Breast epithelium (tissue), 4 donors: ENCODE results near the gene CDK5R2. TPM values are rescaled to one million over a fixed set of nuclear protein-coding genes. Genes with fewer than 3 reads are reported as not detected.

Experiments
- DNase-seq, 2 donors: peaks; one replicate each; pipeline ENCODE4 v3.0.0-alpha.2; 2019; ENCODE audit warnings: low spot score in 2 of 2
- H3K27ac ChIP-seq, 2 donors: fragments of 200-600 bp; sonication (generic) in 1 of 2; one replicate each; pipeline ENCODE4 v1.5.1; 2016 to 2019; ENCODE audit warnings: mild to moderate bottlenecking in 1 of 2
- H3K27me3 ChIP-seq, 2 donors: fragments of 200-600 bp; sonication (generic) in 1 of 2; one replicate each; pipeline versions ENCODE4 v1.5.1 to v1.6.0; 2017 to 2019; ENCODE audit warnings: control low read depth in 1 of 2, mild to moderate bottlenecking in 1 of 2
- H3K36me3 ChIP-seq: fragments of 200-600 bp; one replicate; pipeline ENCODE4 v1.5.1; 2019
- H3K4me1 ChIP-seq, 2 donors: fragments of 200-600 bp; sonication (generic); one replicate each; pipeline ENCODE4 v1.5.1; 2016 to 2019; ENCODE audit warnings: control low read depth in 1 of 2
- H3K4me3 ChIP-seq, 3 donors: fragments of 200-600 bp; sonication (generic); 1 replicate in 2 of 3; 2 replicates in 1 of 3; pipeline ENCODE4 v1.5.1; 2016 to 2019; ENCODE audit warnings: mild to moderate bottlenecking in 3 of 3, moderate library complexity in 2 of 3
- H3K9me3 ChIP-seq, 2 donors: fragments of 200-600 bp; sonication (generic) in 1 of 2; one replicate each; pipeline ENCODE4 v1.5.1; 2016 to 2019; ENCODE audit warnings: control low read depth in 1 of 2
- CTCF ChIP-seq, 3 donors: fragments of 450-650 bp; IDR thresholded peaks; one replicate each; pipeline ENCODE4 v1.5.1; 2016 to 2017; ENCODE audit warnings: antibody characterized with exemption in 3 of 3, mild to moderate bottlenecking in 3 of 3, moderate library complexity in 3 of 3
- POLR2A ChIP-seq: fragments of 450-650 bp; IDR thresholded peaks from one replicate; pipeline ENCODE4 v1.6.1; 2016; ENCODE audit warnings: antibody characterized with exemption, mild to moderate bottlenecking, moderate library complexity
- POLR2AphosphoS5 ChIP-seq, 3 donors: sonication (generic); formaldehyde crosslinking; IDR thresholded peaks; one replicate each; pipeline ENCODE4 v1.6.1; 2017; ENCODE audit warnings: antibody characterized with exemption in 3 of 3
- intact Hi-C: fragments of 100-400 bp; cut with DNase I; formaldehyde crosslinking; loops from one replicate; pipeline ENCODE4 v1.15.1; 2023; ENCODE audit warnings: low total_unique reads
- total RNA-seq, 3 donors: library from RNA; depleted of rRNA; stranded (reverse); fragments of >200 nt; gene quantifications; one replicate each; pipeline ENCODE4 v1.1.0, GENCODE V29; 2016

The CDK5R2 gene
- total RNA-seq, 3 donors from 2014 or later, result not detected

DNA sequence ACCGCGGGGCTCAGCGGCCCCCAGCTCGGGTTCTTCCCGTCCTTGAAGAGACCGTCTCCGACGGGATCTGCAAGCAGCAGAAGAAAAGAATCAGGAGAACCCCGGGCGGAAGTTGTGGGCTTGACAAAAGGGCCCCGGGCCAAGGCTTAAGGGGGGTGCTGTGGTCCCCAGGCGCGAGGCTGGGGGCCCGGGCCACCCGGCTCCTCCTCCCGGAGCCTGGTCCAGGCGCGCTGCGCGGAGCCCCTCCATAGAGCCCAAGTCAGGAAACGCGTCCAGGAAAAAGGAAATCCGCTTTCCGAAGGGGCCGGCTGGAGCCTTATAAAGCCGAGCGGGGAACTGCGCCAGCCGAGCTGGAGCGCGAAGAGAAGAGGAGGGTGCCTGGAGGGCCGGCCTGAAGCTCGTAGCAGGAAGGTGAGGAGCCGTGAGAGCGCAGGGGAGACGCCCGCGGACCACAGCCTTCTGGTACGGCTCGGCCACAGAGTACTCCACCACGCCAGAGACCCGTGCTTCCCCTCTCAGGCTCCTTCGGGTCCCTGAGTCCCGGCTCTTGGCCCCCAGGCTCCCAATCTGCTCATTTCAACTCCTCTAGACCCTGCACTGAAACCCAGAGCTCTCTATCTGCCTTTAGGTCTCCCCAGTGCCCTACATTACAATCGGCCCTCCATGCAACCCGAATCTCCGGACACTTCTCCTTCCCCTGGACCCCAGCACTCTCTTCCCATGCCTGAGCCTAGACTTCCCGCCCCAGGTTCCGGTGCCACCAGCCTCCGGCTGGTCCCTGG is 25.0 kb downstream of the CDK5R2 start:
- Histone ChIP-seq H3K9me3 (no peaks in the 10 kb centered on the region), H3K4me3 (peak overlapping the region in 2 of 3 donors; percentile 20 to 54), H3K4me1 (peaks cover 10% of the 10 kb centered on the region in 2 donors), H3K27ac (no peak overlapping the region), H3K36me3 (no peaks in the 10 kb centered on the region), H3K27me3 (peaks cover 8 to 97% of the 10 kb centered on the region in 2 donors)
- TF ChIP-seq CTCF (IDR thresholded peaks at IDR 0.05), result no peak
- TF ChIP-seq POLR2AphosphoS5 (IDR thresholded peaks at IDR 0.05), result no peak
- TF ChIP-seq POLR2A, result no peak
- DNase-seq, result no peak
- intact Hi-C loops, result no loop called here

GRCh38 chr2:218985021-218985324 is 25.5 kb downstream of the CDK5R2 start, which contains the start of gene FEV:
FEV (minus strand) TSS chr2:218985184; CDS start chr2:218985075, 109 bp downstream.
- H3K36me3 ChIP-seq, result no peaks in the 10 kb centered on the region
- no peaks in the 10 kb centered on the region for H3K9me3 ChIP-seq
- H3K27me3 ChIP-seq, result peaks cover 8 to 97% of the 10 kb centered on the region in 2 donors
- peaks cover 10% of the 10 kb centered on the region in 2 donors for H3K4me1 ChIP-seq
- intact Hi-C loops, result no loop called here
- peak within 1 kb of the TSS in 2 of 3 donors; percentile 20 to 54 for H3K4me3 ChIP-seq
- TF ChIP-seq CTCF (IDR thresholded peaks at IDR 0.05), result no peak
- no peak for TF ChIP-seq POLR2AphosphoS5 (IDR thresholded peaks at IDR 0.05)
- no peak for TF ChIP-seq POLR2A
- H3K27ac ChIP-seq, result no peak within 1 kb of the TSS
- no peak for DNase-seq

DNA sequence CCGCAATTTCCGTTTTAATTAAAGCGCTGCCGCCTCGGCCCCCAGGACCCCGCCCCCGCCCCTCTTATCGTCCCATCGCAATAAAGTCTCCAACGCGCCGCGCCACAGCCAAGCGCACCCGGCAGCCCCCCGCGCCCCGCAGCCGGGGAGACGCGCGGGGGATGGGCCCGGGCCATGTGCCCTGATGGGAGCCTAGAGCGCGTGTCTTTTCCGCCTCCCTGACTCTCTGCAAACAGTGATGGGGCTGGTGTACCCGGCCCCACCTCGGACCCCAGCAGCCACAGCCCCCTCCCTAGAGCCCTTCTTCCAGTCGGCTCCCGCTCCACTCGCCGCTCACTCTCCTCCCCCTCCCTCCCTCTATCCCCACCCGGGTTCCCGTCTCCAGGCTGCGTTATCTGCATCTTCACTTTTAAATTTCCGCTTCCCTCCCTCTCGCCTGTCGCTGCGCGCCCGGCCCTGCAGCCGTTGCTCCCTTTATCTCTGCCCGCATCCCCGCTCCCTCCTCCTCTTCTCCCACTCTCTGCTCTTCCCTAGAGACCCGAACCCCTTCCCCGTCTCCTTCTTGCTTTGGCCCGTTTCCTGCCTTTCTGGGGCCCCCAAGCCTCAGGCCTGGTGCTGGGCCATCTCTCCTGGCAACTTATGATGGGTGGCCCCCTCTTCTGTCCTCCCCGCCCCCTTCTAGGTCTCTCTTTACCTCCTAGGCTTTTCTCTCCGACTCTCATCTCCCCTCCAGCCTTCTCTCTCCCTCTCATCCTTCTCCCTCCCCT is 26.0 kb downstream of the CDK5R2 start:
- Histone ChIP-seq H3K4me3 (peak overlapping the region in 1 of 3 donors; percentile 54), H3K27me3 (peaks cover 8 to 99% of the 10 kb centered on the region in 2 donors), H3K36me3 (no peaks in the 10 kb centered on the region), H3K9me3 (no peaks in the 10 kb centered on the region), H3K4me1 (peaks cover 10% of the 10 kb centered on the region in 2 donors), H3K27ac (no peak overlapping the region)
- DNase-seq, result no peak
- TF ChIP-seq POLR2AphosphoS5 (IDR thresholded peaks at IDR 0.05) (no peak), POLR2A (no peak), CTCF (IDR thresholded peaks at IDR 0.05) (no peak)
- intact Hi-C loops, result no loop called here

DNA sequence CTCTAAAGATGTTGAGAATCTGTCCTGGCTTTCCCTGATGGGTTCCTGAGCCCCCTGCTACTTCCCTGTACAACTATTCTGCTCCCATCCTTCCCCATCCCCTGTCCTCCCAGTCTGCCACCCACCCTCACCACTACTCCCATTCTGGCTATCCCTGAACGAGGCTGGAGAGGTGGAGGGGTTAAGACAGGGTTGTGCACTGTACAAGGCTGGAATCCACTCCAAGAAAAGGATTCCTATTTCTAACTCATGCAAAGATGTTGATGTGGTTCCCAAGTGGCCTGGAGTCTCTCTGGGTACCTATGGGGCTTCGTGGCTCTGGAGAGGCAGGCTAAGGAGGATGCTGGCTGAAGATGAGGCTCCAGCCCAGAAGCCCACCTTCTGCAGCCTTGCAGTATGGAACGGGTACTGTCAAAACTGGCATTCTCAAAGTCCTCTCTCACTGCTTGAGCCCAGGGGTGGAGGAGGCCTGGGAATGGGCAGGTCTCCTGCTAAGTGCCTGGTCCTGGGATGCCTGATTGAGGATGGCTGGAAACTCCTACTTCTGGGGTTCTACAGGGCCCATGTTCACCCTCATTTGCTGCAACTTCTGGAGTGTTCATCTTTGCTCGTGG is 26.8 kb downstream of the CDK5R2 start:
- no peak overlapping the region for H3K27ac ChIP-seq
- H3K9me3 ChIP-seq, result no peaks in the 10 kb centered on the region
- H3K36me3 ChIP-seq, result no peaks in the 10 kb centered on the region
- no peak for DNase-seq
- no peak overlapping the region for H3K4me3 ChIP-seq
- intact Hi-C loops, result no loop called here
- TF ChIP-seq POLR2A (no peak), POLR2AphosphoS5 (IDR thresholded peaks at IDR 0.05) (no peak), CTCF (IDR thresholded peaks at IDR 0.05) (no peak)
- peaks cover 4 to 10% of the 10 kb centered on the region in 2 donors for H3K4me1 ChIP-seq
- H3K27me3 ChIP-seq, result peaks cover 4 to 99% of the 10 kb centered on the region in 2 donors

DNA sequence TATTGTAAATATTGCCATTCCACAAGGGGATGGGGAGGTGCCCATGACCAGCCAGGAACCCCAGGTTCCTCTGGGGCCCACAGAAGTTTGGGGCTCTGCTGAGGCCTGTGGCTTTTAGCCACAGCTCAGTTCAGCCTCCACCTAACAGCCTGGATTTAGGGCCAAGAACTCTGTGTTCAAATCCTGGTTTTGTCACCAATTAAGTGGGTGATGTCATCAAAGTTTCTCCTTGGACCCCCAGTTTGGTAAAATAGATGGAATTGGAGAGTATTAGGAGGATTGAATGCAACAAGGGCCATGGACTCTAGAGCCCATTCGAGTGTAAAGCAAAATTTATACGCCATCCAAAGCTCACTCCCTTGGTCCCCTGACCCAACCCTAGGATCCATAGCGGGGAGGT is 28.7 kb downstream of the CDK5R2 start:
- DNase-seq, result no peak

More for the DNA sequence above, 28.7 kb downstream of the CDK5R2 start:
- intact Hi-C loops, result no loop called here
- H3K9me3 ChIP-seq, result no peaks in the 10 kb centered on the region
- no peaks in the 10 kb centered on the region for H3K36me3 ChIP-seq
- TF ChIP-seq POLR2A (no peak), CTCF (IDR thresholded peaks at IDR 0.05) (no peak), POLR2AphosphoS5 (IDR thresholded peaks at IDR 0.05) (no peak)
- no peak overlapping the region for H3K27ac ChIP-seq
- peaks cover 9 to 99% of the 10 kb centered on the region in 2 donors for H3K27me3 ChIP-seq
- H3K4me1 ChIP-seq, result peaks cover 0 to 6% of the 10 kb centered on the region in 2 donors
- H3K4me3 ChIP-seq, result no peak overlapping the region
